Measurements from ENCODE around the gene PFKFB1. TPM values are rescaled to one million over a fixed set of nuclear protein-coding genes. Genes with fewer than 3 reads are reported as not detected.

Gene PFKFB1
- total and polyA plus RNA-seq, 9 of the 15 experiments (the other 6 are each of a cell fraction or from before 2014, with no cell fraction given): 0.07 to 0.24 (median 0.15) TPM; not detected in 2

DNA sequence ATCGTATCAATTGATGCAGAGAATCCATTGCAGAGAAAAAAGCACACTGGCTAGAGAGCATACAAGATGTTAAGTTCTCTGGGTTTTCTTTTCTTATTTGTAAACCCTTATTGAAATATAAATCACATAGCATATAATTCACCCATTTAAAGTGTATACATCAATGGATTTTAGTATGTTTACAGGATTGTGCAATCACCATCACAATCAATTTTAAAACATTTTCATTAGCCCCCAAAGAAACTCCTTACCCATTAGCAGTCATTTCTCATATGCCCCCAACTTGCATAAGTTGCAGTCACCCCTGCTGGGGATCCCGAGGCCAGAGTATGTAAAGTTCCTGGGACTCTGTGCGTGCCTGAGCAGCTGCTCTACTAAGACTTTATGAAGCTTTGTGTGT is 108.2 kb downstream of the PFKFB1 start (continued):
- no peak for TF ChIP-seq STAT5A (IDR thresholded peaks at IDR 0.05; ENCODE audit: borderline replicate concordance, low read length)
- TF ChIP-seq TBP (optimal IDR thresholded peaks at IDR 0.05; ENCODE audit: low read depth, low read length): no peak

Small RNAs within 50 kb of the gene (small RNA-seq; reads per million reads assigned to genes)
- gene RF00614: not detected

Other genes with a start within 250 kb of the PFKFB1 start
Only the 7 nearest of the 8 such genes appear.
- gene ITIH6, start 195.9 kb downstream of the PFKFB1 start, total RNA-seq (2014; rRNA removed): not detected in 2 replicates
- gene ITIH6, start 195.9 kb downstream of the PFKFB1 start, total RNA-seq (2014; rRNA removed; fragmentation: Illumina TruSeq; extraction: Trizol): not detected in 2 replicates
- gene ITIH6, start 195.9 kb downstream of the PFKFB1 start, total RNA-seq (2015; rRNA removed; fragmentation: Illumina TruSeq; extraction: Trizol): not detected in 2 replicates
- not detected in 2 replicates for gene ITIH6, start 195.9 kb downstream of the PFKFB1 start, total RNA-seq (2021)
- gene ITIH6, start 195.9 kb downstream of the PFKFB1 start, polyA plus RNA-seq (2011; rRNA removed): not detected in 2 replicates
- gene ITIH6, start 195.9 kb downstream of the PFKFB1 start, polyA plus RNA-seq (2014; fragmentation: Illumina TruSeq; extraction: Trizol): 0.03 TPM in 1 of 2 replicates, not detected in the other
- gene ITIH6, start 195.9 kb downstream of the PFKFB1 start, polyA plus RNA-seq (2014; fragmentation: Nextera tagmentation; extraction: Ambion mirVana): not detected
- gene ITIH6, start 195.9 kb downstream of the PFKFB1 start, polyA plus RNA-seq (2014; rRNA removed): 0.03 TPM in 1 of 2 replicates, not detected in the other
- gene MAGED2, start 186.4 kb downstream of the PFKFB1 start, total RNA-seq (2014; rRNA removed): 23.1 and 25.3 TPM in 2 replicates
- 16.7 and 19.7 TPM in 2 replicates for gene MAGED2, start 186.4 kb downstream of the PFKFB1 start, total RNA-seq (2014; rRNA removed; fragmentation: Illumina TruSeq; extraction: Trizol)
- 23.1 and 23.4 TPM in 2 replicates for gene MAGED2, start 186.4 kb downstream of the PFKFB1 start, total RNA-seq (2015; rRNA removed; fragmentation: Illumina TruSeq; extraction: Trizol)
- gene MAGED2, start 186.4 kb downstream of the PFKFB1 start, total RNA-seq (2021): 21.9 and 22.4 TPM in 2 replicates
- gene MAGED2, start 186.4 kb downstream of the PFKFB1 start, polyA plus RNA-seq (2011; rRNA removed): 49.1 and 69.3 TPM in 2 replicates
- gene MAGED2, start 186.4 kb downstream of the PFKFB1 start, polyA plus RNA-seq (2014; fragmentation: Illumina TruSeq; extraction: Trizol): 31.3 and 36.1 TPM in 2 replicates
- 10 to 100 TPM; 22.8 to 45.9 TPM for gene MAGED2, start 186.4 kb downstream of the PFKFB1 start, polyA plus RNA-seq (2014; fragmentation: Nextera tagmentation; extraction: Ambion mirVana)
- gene MAGED2, start 186.4 kb downstream of the PFKFB1 start, polyA plus RNA-seq (2014; rRNA removed): 33.0 and 36.1 TPM in 2 replicates
- gene TRO, start 73.4 kb downstream of the PFKFB1 start, total RNA-seq (2014; rRNA removed): 0.41 and 0.65 TPM in 2 replicates
- gene TRO, start 73.4 kb downstream of the PFKFB1 start, total RNA-seq (2014; rRNA removed; fragmentation: Illumina TruSeq; extraction: Trizol): 0.33 and 0.45 TPM in 2 replicates
- 0.26 and 0.40 TPM in 2 replicates for gene TRO, start 73.4 kb downstream of the PFKFB1 start, total RNA-seq (2015; rRNA removed; fragmentation: Illumina TruSeq; extraction: Trizol)
- gene TRO, start 73.4 kb downstream of the PFKFB1 start, total RNA-seq (2021): 0.74 and 1.7 TPM in 2 replicates
- gene TRO, start 73.4 kb downstream of the PFKFB1 start, polyA plus RNA-seq (2011; rRNA removed): 0.18 TPM in 2 replicates
- 0.73 and 1.3 TPM in 2 replicates for gene TRO, start 73.4 kb downstream of the PFKFB1 start, polyA plus RNA-seq (2014; fragmentation: Illumina TruSeq; extraction: Trizol)
- 1 to 10 TPM in 1 of 2 experiments, under 1 TPM in 1; 0.38 to 1.1 TPM for gene TRO, start 73.4 kb downstream of the PFKFB1 start, polyA plus RNA-seq (2014; fragmentation: Nextera tagmentation; extraction: Ambion mirVana)
- 0.63 and 0.93 TPM in 2 replicates for gene TRO, start 73.4 kb downstream of the PFKFB1 start, polyA plus RNA-seq (2014; rRNA removed)
- gene APEX2, start 6.2 kb upstream of the PFKFB1 start, total RNA-seq (2014; rRNA removed): 9.4 and 14.6 TPM in 2 replicates
- gene APEX2, start 6.2 kb upstream of the PFKFB1 start, total RNA-seq (2014; rRNA removed; fragmentation: Illumina TruSeq; extraction: Trizol): 9.2 and 11.1 TPM in 2 replicates
- gene APEX2, start 6.2 kb upstream of the PFKFB1 start, total RNA-seq (2015; rRNA removed; fragmentation: Illumina TruSeq; extraction: Trizol): 13.0 and 13.3 TPM in 2 replicates
- gene APEX2, start 6.2 kb upstream of the PFKFB1 start, total RNA-seq (2021): 25.9 and 28.9 TPM in 2 replicates
- 27.6 and 36.8 TPM in 2 replicates for gene APEX2, start 6.2 kb upstream of the PFKFB1 start, polyA plus RNA-seq (2011; rRNA removed)
- gene APEX2, start 6.2 kb upstream of the PFKFB1 start, polyA plus RNA-seq (2014; fragmentation: Illumina TruSeq; extraction: Trizol): 27.4 and 28.9 TPM in 2 replicates
- 10 to 100 TPM; 16.4 to 34.2 TPM for gene APEX2, start 6.2 kb upstream of the PFKFB1 start, polyA plus RNA-seq (2014; fragmentation: Nextera tagmentation; extraction: Ambion mirVana)
- 27.0 and 31.3 TPM in 2 replicates for gene APEX2, start 6.2 kb upstream of the PFKFB1 start, polyA plus RNA-seq (2014; rRNA removed)
- 30.2 and 37.7 TPM in 2 replicates for gene ALAS2, start 36.8 kb upstream of the PFKFB1 start, total RNA-seq (2014; rRNA removed)
- 25.1 and 27.0 TPM in 2 replicates for gene ALAS2, start 36.8 kb upstream of the PFKFB1 start, total RNA-seq (2014; rRNA removed; fragmentation: Illumina TruSeq; extraction: Trizol)
- gene ALAS2, start 36.8 kb upstream of the PFKFB1 start, total RNA-seq (2015; rRNA removed; fragmentation: Illumina TruSeq; extraction: Trizol): 14.6 and 16.3 TPM in 2 replicates
- gene ALAS2, start 36.8 kb upstream of the PFKFB1 start, total RNA-seq (2021): 27.2 and 31.3 TPM in 2 replicates
- gene ALAS2, start 36.8 kb upstream of the PFKFB1 start, polyA plus RNA-seq (2011; rRNA removed): 75.3 and 88.1 TPM in 2 replicates
- 41.9 and 48.2 TPM in 2 replicates for gene ALAS2, start 36.8 kb upstream of the PFKFB1 start, polyA plus RNA-seq (2014; fragmentation: Illumina TruSeq; extraction: Trizol)
- gene ALAS2, start 36.8 kb upstream of the PFKFB1 start, polyA plus RNA-seq (2014; fragmentation: Nextera tagmentation; extraction: Ambion mirVana): 100 to 1,000 TPM in 1 of 2 experiments, 10 to 100 TPM in 1; 43.5 to 101 TPM
- 33.4 and 37.0 TPM in 2 replicates for gene ALAS2, start 36.8 kb upstream of the PFKFB1 start, polyA plus RNA-seq (2014; rRNA removed)
- gene PAGE2B, start 80.8 kb upstream of the PFKFB1 start, total RNA-seq (2014; rRNA removed): 12.7 and 13.8 TPM in 2 replicates
- 23.1 and 24.3 TPM in 2 replicates for gene PAGE2B, start 80.8 kb upstream of the PFKFB1 start, total RNA-seq (2014; rRNA removed; fragmentation: Illumina TruSeq; extraction: Trizol)
- gene PAGE2B, start 80.8 kb upstream of the PFKFB1 start, total RNA-seq (2015; rRNA removed; fragmentation: Illumina TruSeq; extraction: Trizol): 16.1 and 16.5 TPM in 2 replicates
- 8.6 and 9.3 TPM in 2 replicates for gene PAGE2B, start 80.8 kb upstream of the PFKFB1 start, total RNA-seq (2021)
- gene PAGE2B, start 80.8 kb upstream of the PFKFB1 start, polyA plus RNA-seq (2011; rRNA removed): 1.3 and 1.8 TPM in 2 replicates
- 13.4 and 13.8 TPM in 2 replicates for gene PAGE2B, start 80.8 kb upstream of the PFKFB1 start, polyA plus RNA-seq (2014; fragmentation: Illumina TruSeq; extraction: Trizol)
- gene PAGE2B, start 80.8 kb upstream of the PFKFB1 start, polyA plus RNA-seq (2014; fragmentation: Nextera tagmentation; extraction: Ambion mirVana): 10 to 100 TPM; 28.1 to 36.0 TPM
- gene PAGE2B, start 80.8 kb upstream of the PFKFB1 start, polyA plus RNA-seq (2014; rRNA removed): 12.8 and 19.7 TPM in 2 replicates
- 0.59 and 0.78 TPM in 2 replicates for gene PAGE2, start 94.8 kb upstream of the PFKFB1 start, total RNA-seq (2014; rRNA removed)
- gene PAGE2, start 94.8 kb upstream of the PFKFB1 start, total RNA-seq (2014; rRNA removed; fragmentation: Illumina TruSeq; extraction: Trizol): 1.6 and 2.1 TPM in 2 replicates
- gene PAGE2, start 94.8 kb upstream of the PFKFB1 start, total RNA-seq (2015; rRNA removed; fragmentation: Illumina TruSeq; extraction: Trizol): 1.2 and 2.1 TPM in 2 replicates
- 0.78 TPM in 1 of 2 replicates, not detected in the other for gene PAGE2, start 94.8 kb upstream of the PFKFB1 start, total RNA-seq (2021)
- 0.40 and 2.4 TPM in 2 replicates for gene PAGE2, start 94.8 kb upstream of the PFKFB1 start, polyA plus RNA-seq (2011; rRNA removed)
- gene PAGE2, start 94.8 kb upstream of the PFKFB1 start, polyA plus RNA-seq (2014; fragmentation: Illumina TruSeq; extraction: Trizol): 1.3 and 1.4 TPM in 2 replicates
- gene PAGE2, start 94.8 kb upstream of the PFKFB1 start, polyA plus RNA-seq (2014; fragmentation: Nextera tagmentation; extraction: Ambion mirVana): 1 to 10 TPM; 3.0 to 3.7 TPM
- gene PAGE2, start 94.8 kb upstream of the PFKFB1 start, polyA plus RNA-seq (2014; rRNA removed): 0.22 and 0.77 TPM in 2 replicates

Data from K562 (cell line).